Measurements from ENCODE around the gene CDX1.

CDX1 gene

GRCh38 chr5:150146862-150147601 lies 19.5 kb upstream of the CDX1 start:
- DNase-seq, result no peak

- DNase-seq, result no peak
These were observed 18.9 kb upstream of the CDX1 start for GRCh38 chr5:150147670-150148069.

GRCh38 chr5:150148117-150148927 lies 18.3 kb upstream of the CDX1 start:
- no peak for DNase-seq

- DNase-seq, result no peak
These were observed 17.0 kb upstream of the CDX1 start for GRCh38 chr5:150149618-150150017.

GRCh38 chr5:150152636-150153462 lies 13.7 kb upstream of the CDX1 start:
- DNase-seq, result no peak

- no peak for DNase-seq
These were observed 13.1 kb upstream of the CDX1 start for GRCh38 chr5:150153483-150153882.

- no peak for DNase-seq
These were observed 12.5 kb upstream of the CDX1 start for GRCh38 chr5:150153957-150154617.

- DNase-seq, result no peak
These were observed 11.9 kb upstream of the CDX1 start for GRCh38 chr5:150154618-150155128.

- peak; percentile 82 for DNase-seq
These were observed 11.1 kb upstream of the CDX1 start, which contains the start of gene PDGFRB for GRCh38 chr5:150155258-150156026. PDGFRB (minus strand) TSS chr5:150155845; CDS start chr5:150137047, 18,798 bp downstream.

GRCh38 chr5:150156027-150156368 lies 10.6 kb upstream of the CDX1 start:
- no peak for DNase-seq

GRCh38 chr5:150156540-150156939 lies 10.0 kb upstream of the CDX1 start:
- DNase-seq, result no peak

- DNase-seq, result no peak
These were observed 9.4 kb upstream of the CDX1 start for GRCh38 chr5:150157168-150157567.

GRCh38 chr5:150158170-150158949 lies 8.2 kb upstream of the CDX1 start:
- no peak for DNase-seq

GRCh38 chr5:150159031-150159430 lies 7.5 kb upstream of the CDX1 start:
- no peak for DNase-seq

- DNase-seq, result peak; percentile 42
These were observed 6.8 kb upstream of the CDX1 start for GRCh38 chr5:150159741-150160179.

- no peak for DNase-seq
These were observed 6.0 kb upstream of the CDX1 start for GRCh38 chr5:150160448-150161081.

GRCh38 chr5:150161242-150162141 lies 5.1 kb upstream of the CDX1 start:
- DNase-seq, result peak; percentile 58

- no peak for DNase-seq
These were observed 4.5 kb upstream of the CDX1 start for GRCh38 chr5:150162142-150162513.

GRCh38 chr5:150163035-150163434 lies 3.5 kb upstream of the CDX1 start:
- no peak for DNase-seq
